ENCODE data around the gene PRR36.

Gene PRR36

GRCh38 chr19:7874076-7874896, at the start of gene PRR36:
PRR36 (minus strand) TSS chr19:7874390; CDS start chr19:7873689, 701 bp downstream.
- Histone ChIP-seq H3K27ac (ENCODE audit: low read length) (no peak within 1 kb of the TSS), H3K9me3 (ENCODE audit: control insufficient read depth in 2 of 2, low read length in 2 of 2) (no peaks in the 10 kb centered on the region), H3K4me1 (ENCODE audit: control insufficient read depth, insufficient read depth, low read length) (peaks cover 26% of the 10 kb centered on the region), H3K27me3 (ENCODE audit: control insufficient read depth in 1 of 2, insufficient read depth in 2 of 2, low read length in 2 of 2) (peaks cover 18 to 28% of the 10 kb centered on the region in 2 donors), H3K4me3 (ENCODE audit: low read length in 2 of 2) (no peak within 1 kb of the TSS), H3K36me3 (ENCODE audit: control insufficient read depth in 2 of 2, insufficient read depth in 2 of 2, low read length in 2 of 2) (no peaks in the 10 kb centered on the region), H3K9ac (ENCODE audit: low read length in 2 of 2) (no peak within 1 kb of the TSS)

GRCh38 chr19:7923295-7924191, 49.4 kb upstream of the PRR36 start:
- Histone ChIP-seq H3K4me3 (ENCODE audit: low read length in 2 of 2) (peak overlapping the region; percentile 22 to 32), H3K36me3 (ENCODE audit: control insufficient read depth in 2 of 2, insufficient read depth in 2 of 2, low read length in 2 of 2) (peaks cover 3 to 6% of the 10 kb centered on the region in 2 donors), H3K9me3 (ENCODE audit: control insufficient read depth in 2 of 2, low read length in 2 of 2) (no peaks in the 10 kb centered on the region), H3K27me3 (ENCODE audit: control insufficient read depth in 1 of 2, insufficient read depth in 2 of 2, low read length in 2 of 2) (peaks cover 5 to 7% of the 10 kb centered on the region in 2 donors), H3K4me1 (ENCODE audit: control insufficient read depth, insufficient read depth, low read length) (peaks cover 74% of the 10 kb centered on the region), H3K9ac (ENCODE audit: low read length in 2 of 2) (peak overlapping the region; percentile 5 to 56), H3K27ac (ENCODE audit: low read length) (peak overlapping the region; percentile 84)

GRCh38 chr19:7922836-7923195, 48.6 kb upstream of the PRR36 start:
- H3K9me3 ChIP-seq (ENCODE audit: control insufficient read depth in 2 of 2, low read length in 2 of 2), result no peaks in the 10 kb centered on the region
- H3K36me3 ChIP-seq (ENCODE audit: control insufficient read depth in 2 of 2, insufficient read depth in 2 of 2, low read length in 2 of 2), result peaks cover 3 to 6% of the 10 kb centered on the region in 2 donors
- H3K4me1 ChIP-seq (ENCODE audit: control insufficient read depth, insufficient read depth, low read length), result peaks cover 69% of the 10 kb centered on the region
- no peak overlapping the region for H3K9ac ChIP-seq (ENCODE audit: low read length in 2 of 2)
- H3K27me3 ChIP-seq (ENCODE audit: control insufficient read depth in 1 of 2, insufficient read depth in 2 of 2, low read length in 2 of 2), result peaks cover 9 to 10% of the 10 kb centered on the region in 2 donors
- peak overlapping the region; percentile 84 for H3K27ac ChIP-seq (ENCODE audit: low read length)
- no peak overlapping the region for H3K4me3 ChIP-seq (ENCODE audit: low read length in 2 of 2)

GRCh38 chr19:7921967-7922835, 48.0 kb upstream of the PRR36 start:
- H3K4me1 ChIP-seq (ENCODE audit: control insufficient read depth, insufficient read depth, low read length), result peaks cover 69% of the 10 kb centered on the region
- H3K9me3 ChIP-seq (ENCODE audit: control insufficient read depth in 2 of 2, low read length in 2 of 2), result no peaks in the 10 kb centered on the region
- peaks cover 3 to 6% of the 10 kb centered on the region in 2 donors for H3K36me3 ChIP-seq (ENCODE audit: control insufficient read depth in 2 of 2, insufficient read depth in 2 of 2, low read length in 2 of 2)
- peaks cover 10 to 17% of the 10 kb centered on the region in 2 donors for H3K27me3 ChIP-seq (ENCODE audit: control insufficient read depth in 1 of 2, insufficient read depth in 2 of 2, low read length in 2 of 2)
- H3K4me3 ChIP-seq (ENCODE audit: low read length in 2 of 2), result peak overlapping the region in 1 of 2 donors; percentile 81
- H3K9ac ChIP-seq (ENCODE audit: low read length in 2 of 2), result peak overlapping the region; percentile 72 to 82
- peak overlapping the region; percentile 84 for H3K27ac ChIP-seq (ENCODE audit: low read length)

- Histone ChIP-seq H3K36me3 (ENCODE audit: control insufficient read depth in 2 of 2, insufficient read depth in 2 of 2, low read length in 2 of 2) (peaks cover 3 to 6% of the 10 kb centered on the region in 2 donors), H3K4me1 (ENCODE audit: control insufficient read depth, insufficient read depth, low read length) (peaks cover 69% of the 10 kb centered on the region), H3K27me3 (ENCODE audit: control insufficient read depth in 1 of 2, insufficient read depth in 2 of 2, low read length in 2 of 2) (peaks cover 14 to 24% of the 10 kb centered on the region in 2 donors), H3K27ac (ENCODE audit: low read length) (peak overlapping the region; percentile 84), H3K4me3 (ENCODE audit: low read length in 2 of 2) (peak overlapping the region; percentile 74 to 81), H3K9ac (ENCODE audit: low read length in 2 of 2) (peak overlapping the region; percentile 72 to 82), H3K9me3 (ENCODE audit: control insufficient read depth in 2 of 2, low read length in 2 of 2) (no peaks in the 10 kb centered on the region)
These were observed 47.2 kb upstream of the PRR36 start for GRCh38 chr19:7921302-7921966.

GRCh38 chr19:7920519-7921301, 46.5 kb upstream of the PRR36 start:
- Histone ChIP-seq H3K9me3 (ENCODE audit: control insufficient read depth in 2 of 2, low read length in 2 of 2) (no peaks in the 10 kb centered on the region), H3K4me3 (ENCODE audit: low read length in 2 of 2) (peak overlapping the region; percentile 85 to 88), H3K27ac (ENCODE audit: low read length) (peak overlapping the region; percentile 84), H3K27me3 (ENCODE audit: control insufficient read depth in 1 of 2, insufficient read depth in 2 of 2, low read length in 2 of 2) (peaks cover 18 to 31% of the 10 kb centered on the region in 2 donors), H3K9ac (ENCODE audit: low read length in 2 of 2) (peak overlapping the region; percentile 72 to 82), H3K4me1 (ENCODE audit: control insufficient read depth, insufficient read depth, low read length) (peaks cover 72% of the 10 kb centered on the region), H3K36me3 (ENCODE audit: control insufficient read depth in 2 of 2, insufficient read depth in 2 of 2, low read length in 2 of 2) (peaks cover 3 to 6% of the 10 kb centered on the region in 2 donors)

GRCh38 chr19:7919610-7920518, 45.7 kb upstream of the PRR36 start, which contains the start of gene SNAPC2:
SNAPC2 (plus strand) TSS chr19:7920338; CDS start chr19:7920367, 29 bp downstream.
- H3K27ac ChIP-seq (ENCODE audit: low read length), result peak within 1 kb of the TSS; percentile 84
- peak within 1 kb of the TSS; percentile 72 to 82 for H3K9ac ChIP-seq (ENCODE audit: low read length in 2 of 2)
- peaks cover 70% of the 10 kb centered on the region for H3K4me1 ChIP-seq (ENCODE audit: control insufficient read depth, insufficient read depth, low read length)
- H3K9me3 ChIP-seq (ENCODE audit: control insufficient read depth in 2 of 2, low read length in 2 of 2), result no peaks in the 10 kb centered on the region
- peak within 1 kb of the TSS; percentile 85 to 88 for H3K4me3 ChIP-seq (ENCODE audit: low read length in 2 of 2)
- peaks cover 23 to 38% of the 10 kb centered on the region in 2 donors for H3K27me3 ChIP-seq (ENCODE audit: control insufficient read depth in 1 of 2, insufficient read depth in 2 of 2, low read length in 2 of 2)
- H3K36me3 ChIP-seq (ENCODE audit: control insufficient read depth in 2 of 2, insufficient read depth in 2 of 2, low read length in 2 of 2), result peaks cover 3 to 6% of the 10 kb centered on the region in 2 donors

GRCh38 chr19:7918615-7919421, 44.6 kb upstream of the PRR36 start:
- Histone ChIP-seq H3K9me3 (ENCODE audit: control insufficient read depth in 2 of 2, low read length in 2 of 2) (no peaks in the 10 kb centered on the region), H3K4me3 (ENCODE audit: low read length in 2 of 2) (no peak overlapping the region), H3K27ac (ENCODE audit: low read length) (no peak overlapping the region), H3K27me3 (ENCODE audit: control insufficient read depth in 1 of 2, insufficient read depth in 2 of 2, low read length in 2 of 2) (peaks cover 23 to 38% of the 10 kb centered on the region in 2 donors), H3K4me1 (ENCODE audit: control insufficient read depth, insufficient read depth, low read length) (peaks cover 62% of the 10 kb centered on the region), H3K36me3 (ENCODE audit: control insufficient read depth in 2 of 2, insufficient read depth in 2 of 2, low read length in 2 of 2) (peaks cover 3 to 6% of the 10 kb centered on the region in 2 donors), H3K9ac (ENCODE audit: low read length in 2 of 2) (no peak overlapping the region)
